H9 (cell line): Measurements from ENCODE around the gene ITGB2. TPM values are rescaled to one million over a fixed set of nuclear protein-coding genes. Genes with fewer than 3 reads are reported as not detected.

Source experiments
- DNase-seq: peaks from one replicate; pipeline ENCODE4 v3.0.0-alpha.2; 2017
- H2AFZ ChIP-seq: one replicate; pipeline ENCODE4 v1.6.1; 2013; ENCODE audit warnings: mild to moderate bottlenecking, low read length, control low read depth, moderate library complexity
- H2AK5ac ChIP-seq: 2 replicates; pipeline ENCODE4 v1.6.1; 2013; ENCODE audit warnings: low read length, control low read depth, mixed read lengths; ENCODE audit not compliant: insufficient read length
- H2BK120ac ChIP-seq: one replicate; pipeline ENCODE4 v1.6.1; 2013; ENCODE audit warnings: low read depth, mild to moderate bottlenecking, low read length, control low read depth, inconsistent platforms; ENCODE audit not compliant: poor library complexity, severe bottlenecking
- H2BK12ac ChIP-seq: 2 replicates; pipeline ENCODE4 v1.6.1; 2013; ENCODE audit warnings: low read length, control low read depth, mixed read lengths, low read depth; ENCODE audit not compliant: insufficient read length
- H2BK15ac ChIP-seq: 2 replicates; pipeline ENCODE4 v1.6.1; 2013; ENCODE audit warnings: low read depth, low read length, control low read depth
- H2BK20ac ChIP-seq: one replicate; pipeline ENCODE4 v1.6.1; 2013; ENCODE audit warnings: low read depth, mild to moderate bottlenecking, low read length, control low read depth, inconsistent platforms; ENCODE audit not compliant: poor library complexity, severe bottlenecking
- H2BK5ac ChIP-seq: 2 replicates; pipeline ENCODE4 v1.6.1; 2013; ENCODE audit warnings: low read length, control low read depth, mixed read lengths; ENCODE audit not compliant: insufficient read length
- H3K14ac ChIP-seq: 2 replicates; pipeline ENCODE4 v1.6.1; 2013; ENCODE audit warnings: low read length, control low read depth; ENCODE audit not compliant: insufficient read depth
- H3K18ac ChIP-seq: 2 replicates; pipeline ENCODE4 v1.6.1; 2013; ENCODE audit warnings: low read depth, mild to moderate bottlenecking, mixed read lengths, low read length, control low read depth; ENCODE audit not compliant: insufficient read length
- H3K23ac ChIP-seq: 2 replicates; pipeline ENCODE4 v1.6.1; 2013; ENCODE audit warnings: low read length, control low read depth, mixed read lengths, low read depth; ENCODE audit not compliant: insufficient read length
- H3K23me2 ChIP-seq: 2 replicates; pipeline ENCODE4 v1.6.1; 2013; ENCODE audit warnings: low read depth, mild to moderate bottlenecking, mixed read lengths, low read length, control low read depth; ENCODE audit not compliant: insufficient read length, poor library complexity, severe bottlenecking
- H3K27ac ChIP-seq: 2 replicates; pipeline ENCODE4 v1.5.1; 2013; ENCODE audit warnings: low read length, control low read depth, mixed read lengths, low read depth; ENCODE audit not compliant: insufficient read length
- H3K27me3 ChIP-seq: 2 replicates; pipeline ENCODE4 v1.6.1; 2013; ENCODE audit warnings: low read length, control low read depth, inconsistent platforms; ENCODE audit not compliant: insufficient read depth
- H3K4ac ChIP-seq: 2 replicates; pipeline ENCODE4 v1.6.1; 2013; ENCODE audit warnings: low read depth, mild to moderate bottlenecking, control low read depth, inconsistent platforms, low read length, moderate library complexity
- H3K4me1 ChIP-seq: 2 replicates; pipeline ENCODE4 v1.6.1; 2013; ENCODE audit warnings: low read length, control low read depth, inconsistent platforms; ENCODE audit not compliant: insufficient read depth
- H3K4me2 ChIP-seq: 2 replicates; pipeline ENCODE4 v1.6.1; 2013; ENCODE audit warnings: low read length, control low read depth, mixed read lengths; ENCODE audit not compliant: insufficient read length, insufficient read depth
- H3K56ac ChIP-seq: 2 replicates; pipeline ENCODE4 v1.6.1; 2013; ENCODE audit warnings: low read depth, mild to moderate bottlenecking, mixed read lengths, low read length, control low read depth; ENCODE audit not compliant: insufficient read length
- H3K79me1 ChIP-seq: 2 replicates; pipeline ENCODE4 v1.6.1; 2013; ENCODE audit warnings: low read depth, mild to moderate bottlenecking, moderate library complexity, low read length, control low read depth, inconsistent platforms; ENCODE audit not compliant: insufficient read depth, poor library complexity, severe bottlenecking
- H3K79me2 ChIP-seq: 2 replicates; pipeline ENCODE4 v1.6.1; 2013; ENCODE audit warnings: low read length, control low read depth, inconsistent platforms; ENCODE audit not compliant: insufficient read depth
- H3K9ac ChIP-seq: 2 replicates; pipeline ENCODE4 v1.6.1; 2013; ENCODE audit warnings: low read length, control low read depth, mixed read lengths; ENCODE audit not compliant: insufficient read length; ENCODE audit errors: extremely low read depth
- H3K9me3 ChIP-seq: one replicate; pipeline ENCODE4 v1.6.1; 2013; ENCODE audit warnings: low read depth, low read length, inconsistent platforms; ENCODE audit not compliant: control insufficient read depth
- H3T11ph ChIP-seq: one replicate; pipeline ENCODE4 v1.6.1; 2013; ENCODE audit warnings: mild to moderate bottlenecking, low read length, control low read depth, inconsistent platforms
- H4K20me1 ChIP-seq: one replicate; pipeline ENCODE4 v1.6.1; 2013; ENCODE audit not compliant: control insufficient read depth, insufficient read length, insufficient read depth
- H4K5ac ChIP-seq: 2 replicates; pipeline ENCODE4 v1.6.1; 2013; ENCODE audit warnings: low read depth, mild to moderate bottlenecking, mixed read lengths, low read length, control low read depth; ENCODE audit not compliant: insufficient read length
- H4K8ac ChIP-seq: replicated peaks from 2 replicates; pipeline ENCODE4 v1.6.1; 2013; ENCODE audit warnings: low read length, control low read depth, mixed read lengths, low read depth; ENCODE audit not compliant: insufficient read length
- H4K91ac ChIP-seq: 2 replicates; pipeline ENCODE4 v1.6.1; 2013; ENCODE audit warnings: low read depth, mild to moderate bottlenecking, moderate library complexity, mixed read lengths, low read length, control low read depth; ENCODE audit not compliant: insufficient read length
- H3K27ac Mint-ChIP-seq, 3 experiments: 2 replicates in 2 of 3; 3 replicates in 1 of 3; pipeline ENCODE4 v1.8.0; 2020 to 2021; ENCODE audit warnings: mixed read lengths in 3 of 3, mild to moderate bottlenecking in 1 of 3, moderate library complexity in 1 of 3
- H3K27me3 Mint-ChIP-seq: 2 replicates; pipeline ENCODE4 v1.8.0; 2021; ENCODE audit warnings: low read depth, mild to moderate bottlenecking, moderate library complexity, mixed read lengths
- H3K36me3 Mint-ChIP-seq, 3 experiments: 2 replicates in 2 of 3; 3 replicates in 1 of 3; pipeline ENCODE4 v1.8.0; 2020 to 2021; ENCODE audit warnings: low read depth in 3 of 3, mixed read lengths in 3 of 3; ENCODE audit not compliant: insufficient read depth in 1 of 3
- H3K4me1 Mint-ChIP-seq, 2 experiments: 2 replicates each; pipeline ENCODE4 v1.8.0; 2020; ENCODE audit warnings: mixed read lengths in 2 of 2
- H3K4me3 Mint-ChIP-seq, 2 experiments: 2 replicates in 1 of 2; 3 replicates in 1 of 2; pipeline ENCODE4 v1.8.0; 2020 to 2021; ENCODE audit warnings: mild to moderate bottlenecking in 2 of 2, mixed read lengths in 2 of 2, moderate library complexity in 1 of 2
- H3K9me3 Mint-ChIP-seq, 2 experiments: 2 replicates in 1 of 2; 3 replicates in 1 of 2; pipeline ENCODE4 v1.8.0; 2020; ENCODE audit warnings: mild to moderate bottlenecking in 2 of 2, mixed read lengths in 2 of 2, moderate library complexity in 1 of 2
- whole genome bisulfite sequencing: extraction: QIAGEN DNeasy Blood & Tissue Kit; methylation state at CpG from one replicate; pipeline ENCODE4 v1.1.7; 2013; ENCODE audit warnings: missing lambda C conversion rate, low lambda C conversion rate, mixed read lengths; ENCODE audit not compliant: insufficient read length; ENCODE audit errors: extremely low coverage; 5-methylcytosine and 5-hydroxymethylcytosine counted together
- total RNA-seq: library from RNA; stranded (reverse); gene quantifications from 2 replicates; pipeline ENCODE4 v1.2.1, GENCODE V29; 2021
- TF ChIP-seq, protein P1 (sequence below): fragments of 200-600 bp; sonication (generic); conservative IDR thresholded peaks from 3 replicates; pipeline ENCODE4 v1.8.0; 2021; ENCODE audit warnings: antibody characterized with exemption, mild to moderate bottlenecking

Gene ITGB2
- total RNA-seq, 1 experiment from 2014 or later = 1.1 TPM

DNA sequence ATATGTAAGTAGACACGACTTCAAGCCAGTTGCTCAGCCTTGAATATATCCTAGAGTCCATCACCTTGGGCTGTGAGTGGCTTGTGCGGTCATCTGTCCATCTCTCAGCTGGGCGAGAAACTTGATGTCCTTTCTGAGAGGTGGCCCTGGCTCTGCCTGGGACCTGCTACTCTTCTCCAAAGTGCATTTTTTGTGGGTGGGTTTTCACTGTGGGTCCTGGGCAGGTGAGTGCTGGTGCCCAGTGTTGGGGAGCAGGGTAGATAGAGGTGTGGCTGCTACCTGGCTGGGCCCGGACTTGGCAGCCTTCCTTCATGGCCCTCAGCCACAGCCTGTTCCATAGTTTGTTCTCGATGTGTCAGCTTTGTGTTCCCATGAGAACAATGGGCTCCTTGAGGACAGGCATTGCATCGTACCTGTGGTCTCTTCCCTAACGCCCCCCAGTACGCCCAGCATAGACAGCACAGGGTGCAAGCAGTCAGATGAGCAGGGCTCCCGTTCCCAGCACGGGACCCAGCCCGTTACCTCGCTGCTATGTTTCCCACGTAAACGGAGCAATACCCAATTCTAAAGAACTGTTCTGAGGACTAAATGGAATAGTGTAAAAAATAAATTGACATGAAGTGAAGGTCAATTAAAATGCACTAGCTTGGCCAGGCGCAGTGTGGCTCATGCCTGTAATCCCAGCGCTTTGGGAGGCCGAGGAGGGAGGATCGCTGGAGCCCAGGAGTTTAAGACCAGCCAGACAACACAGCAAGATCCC, 18.3 kb upstream of the ITGB2 start:
- no peak overlapping the region for H2BK15ac ChIP-seq
- H3K27ac Mint-ChIP-seq = peak overlapping the region in 2 of 3 experiments; percentile 70 to 73; a peak in 4 of 7 replicates
- no CpG with 5 or more reads among the region's 18 CpGs for WGBS

More for the DNA sequence above, 18.3 kb upstream of the ITGB2 start:
- Histone ChIP-seq H3K56ac (no peak overlapping the region), H4K20me1 (no peaks in the 10 kb centered on the region), H3K18ac (no peak overlapping the region), H3K4me2 (peak overlapping the region; percentile 51), H4K5ac (no peak overlapping the region), H2AK5ac (no peak overlapping the region), H3K23me2 (peaks cover 11% of the 10 kb centered on the region), H3K9ac (no peak overlapping the region), H3K9me3 (no peaks in the 10 kb centered on the region), H3K14ac (no peak overlapping the region), H2BK20ac (no peak overlapping the region), H4K8ac (no peak overlapping the region), H3K23ac (no peak overlapping the region), H3K27ac (no peak overlapping the region), H3K4me1 (no peaks in the 10 kb centered on the region), H3K79me2 (peaks cover 33% of the 10 kb centered on the region; the same call in 1 of the 2 replicates), H2BK12ac (no peak overlapping the region), H2BK120ac (no peak overlapping the region), H2AFZ (no peak overlapping the region), H3K4ac (no peak overlapping the region), H2BK5ac (no peak overlapping the region), H3T11ph (no peak overlapping the region), H3K79me1 (peaks cover 8% of the 10 kb centered on the region), H4K91ac (no peak overlapping the region), H3K27me3 (no peaks in the 10 kb centered on the region; the same call in 1 of the 2 replicates)
- TF ChIP-seq, protein P1, sequence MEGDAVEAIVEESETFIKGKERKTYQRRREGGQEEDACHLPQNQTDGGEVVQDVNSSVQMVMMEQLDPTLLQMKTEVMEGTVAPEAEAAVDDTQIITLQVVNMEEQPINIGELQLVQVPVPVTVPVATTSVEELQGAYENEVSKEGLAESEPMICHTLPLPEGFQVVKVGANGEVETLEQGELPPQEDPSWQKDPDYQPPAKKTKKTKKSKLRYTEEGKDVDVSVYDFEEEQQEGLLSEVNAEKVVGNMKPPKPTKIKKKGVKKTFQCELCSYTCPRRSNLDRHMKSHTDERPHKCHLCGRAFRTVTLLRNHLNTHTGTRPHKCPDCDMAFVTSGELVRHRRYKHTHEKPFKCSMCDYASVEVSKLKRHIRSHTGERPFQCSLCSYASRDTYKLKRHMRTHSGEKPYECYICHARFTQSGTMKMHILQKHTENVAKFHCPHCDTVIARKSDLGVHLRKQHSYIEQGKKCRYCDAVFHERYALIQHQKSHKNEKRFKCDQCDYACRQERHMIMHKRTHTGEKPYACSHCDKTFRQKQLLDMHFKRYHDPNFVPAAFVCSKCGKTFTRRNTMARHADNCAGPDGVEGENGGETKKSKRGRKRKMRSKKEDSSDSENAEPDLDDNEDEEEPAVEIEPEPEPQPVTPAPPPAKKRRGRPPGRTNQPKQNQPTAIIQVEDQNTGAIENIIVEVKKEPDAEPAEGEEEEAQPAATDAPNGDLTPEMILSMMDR = no peak
- Mint-ChIP-seq H3K4me1 (peaks cover 23 to 24% of the 10 kb centered on the region in 2 experiments), H3K27me3 (peaks cover 18% of the 10 kb centered on the region), H3K9me3 (no peaks in the 10 kb centered on the region; a peak in 1 of 5 replicates), H3K4me3 (peak overlapping the region; percentile 89 to 91), H3K36me3 (peaks cover 10 to 25% (median 23%) of the 10 kb centered on the region in 3 experiments; a peak in 6 of 7 replicates)
- DNase-seq = no peak
